ENCODE measurements around the gene LAT. TPM values are rescaled to one million over a fixed set of nuclear protein-coding genes. Genes with fewer than 3 reads are reported as not detected.

The LAT gene
- total RNA-seq, 2 donors from 2014 or later = 3.7 to 7.3 TPM

- H3K4me1 ChIP-seq = no peaks in the 10 kb centered on the region
- H3K9me3 ChIP-seq = no peaks in the 10 kb centered on the region
- no peak overlapping the region for H3K27ac ChIP-seq
- H3K4me3 ChIP-seq = no peak overlapping the region
- no peak overlapping the region for H3K9ac ChIP-seq (ENCODE audit: low read depth in 2 of 2, low read length in 2 of 2)
- H3K27me3 ChIP-seq = no peaks in the 10 kb centered on the region
- intact Hi-C loops (cut with DNase I) = no loop called here
- no peak for TF ChIP-seq CTCF (IDR thresholded peaks at IDR 0.05)
- no peaks in the 10 kb centered on the region for H3K36me3 ChIP-seq
- no peak for DNase-seq
Measured at GRCh38 chr16:29011112-29011511, 26.3 kb downstream of the LAT start.

- H3K9me3 ChIP-seq = no peaks in the 10 kb centered on the region
- DNase-seq = no peak
- H3K27ac ChIP-seq = no peak overlapping the region
- H3K4me1 ChIP-seq = no peaks in the 10 kb centered on the region
- H3K9ac ChIP-seq (ENCODE audit: low read depth in 2 of 2, low read length in 2 of 2) = no peak overlapping the region
- H3K27me3 ChIP-seq = no peaks in the 10 kb centered on the region
- H3K4me3 ChIP-seq = no peak overlapping the region
- intact Hi-C loops (cut with DNase I) = no loop called here
- no peak for TF ChIP-seq CTCF (IDR thresholded peaks at IDR 0.05)
- H3K36me3 ChIP-seq = no peaks in the 10 kb centered on the region
Measured at GRCh38 chr16:29011851-29012250, 27.0 kb downstream of the LAT start.

GRCh38 chr16:29012913-29013553 is 28.2 kb downstream of the LAT start:
- intact Hi-C loops (cut with DNase I) = no loop called here
- H3K4me3 ChIP-seq = no peak overlapping the region

GRCh38 chr16:29014561-29015069 is 29.8 kb downstream of the LAT start:
- H3K4me1 ChIP-seq = no peaks in the 10 kb centered on the region
- peak; percentile 22 for DNase-seq
- no peak overlapping the region for H3K4me3 ChIP-seq
- intact Hi-C loops (cut with DNase I) = no loop called here
- no peak overlapping the region for H3K27ac ChIP-seq
- no peaks in the 10 kb centered on the region for H3K36me3 ChIP-seq
- H3K9ac ChIP-seq (ENCODE audit: low read depth in 2 of 2, low read length in 2 of 2) = no peak overlapping the region
- no peak for TF ChIP-seq CTCF (IDR thresholded peaks at IDR 0.05)
- no peaks in the 10 kb centered on the region for H3K9me3 ChIP-seq
- H3K27me3 ChIP-seq = no peaks in the 10 kb centered on the region

More at GRCh38 chr16:29012913-29013553, 28.2 kb downstream of the LAT start:
- no peak for TF ChIP-seq CTCF (IDR thresholded peaks at IDR 0.05)
- no peak for DNase-seq
- Histone ChIP-seq H3K4me1 (no peaks in the 10 kb centered on the region), H3K27ac (no peak overlapping the region), H3K9me3 (no peaks in the 10 kb centered on the region), H3K36me3 (no peaks in the 10 kb centered on the region), H3K9ac (ENCODE audit: low read depth in 2 of 2, low read length in 2 of 2) (no peak overlapping the region), H3K27me3 (no peaks in the 10 kb centered on the region)

GRCh38 chr16:29022196-29022595 is 37.3 kb downstream of the LAT start:
- H3K36me3 ChIP-seq = no peaks in the 10 kb centered on the region
- H3K27ac ChIP-seq = no peak overlapping the region
- H3K9me3 ChIP-seq = no peaks in the 10 kb centered on the region
- intact Hi-C loops (cut with DNase I) = no loop called here
- no peak for TF ChIP-seq CTCF (IDR thresholded peaks at IDR 0.05)
- H3K4me1 ChIP-seq = no peaks in the 10 kb centered on the region
- no peak overlapping the region for H3K9ac ChIP-seq (ENCODE audit: low read depth in 2 of 2, low read length in 2 of 2)
- no peak for DNase-seq
- no peak overlapping the region for H3K4me3 ChIP-seq
- no peaks in the 10 kb centered on the region for H3K27me3 ChIP-seq

Data from colonic mucosa (tissue), 4 donors.